GM12801 (cell line): ENCODE data around the gene THAP4.

Experiments
- CTCF ChIP-seq: IDR thresholded peaks from one replicate; pipeline ENCODE4 v1.5.1; 2011; ENCODE audit warnings: control low read depth; ENCODE audit not compliant: insufficient read length; ENCODE audit errors: extremely low read depth

Gene THAP4

GRCh38 chr2:241593271-241593670 is 43.7 kb downstream of the THAP4 start:
- no peak for TF ChIP-seq CTCF

- TF ChIP-seq CTCF, result no peak
Measured at GRCh38 chr2:241592126-241592845, 44.7 kb downstream of the THAP4 start.

GRCh38 chr2:241586564-241587264 is 50.2 kb downstream of the THAP4 start:
- TF ChIP-seq CTCF, result no peak

- TF ChIP-seq CTCF, result no peak
Measured at GRCh38 chr2:241584436-241584835, 52.5 kb downstream of the THAP4 start.

- no peak for TF ChIP-seq CTCF
Measured at GRCh38 chr2:241582806-241583205, 54.2 kb downstream of the THAP4 start.

GRCh38 chr2:241582328-241582727 is 54.6 kb downstream of the THAP4 start:
- TF ChIP-seq CTCF, result no peak

GRCh38 chr2:241579281-241579680 is 57.7 kb downstream of the THAP4 start:
- TF ChIP-seq CTCF, result no peak
